ENCODE results near the gene NT5C3B.
A peak's percentile ranks its signal among the peaks of the same experiment; 100 is the strongest.

Gene NT5C3B

GRCh38 chr17:41806685-41807445 is 29.2 kb downstream of the NT5C3B start:
- no peak for DNase-seq

GRCh38 chr17:41803049-41804020 is 32.7 kb downstream of the NT5C3B start:
- no peak for DNase-seq

GRCh38 chr17:41801374-41802271 is 34.4 kb downstream of the NT5C3B start:
- DNase-seq = no peak

GRCh38 chr17:41800601-41801373 is 35.2 kb downstream of the NT5C3B start:
- DNase-seq = no peak

- DNase-seq = no peak
These were observed 36.7 kb downstream of the NT5C3B start for GRCh38 chr17:41799366-41799765.

GRCh38 chr17:41797377-41797776 is 38.7 kb downstream of the NT5C3B start:
- DNase-seq = no peak

GRCh38 chr17:41796121-41796895 is 39.7 kb downstream of the NT5C3B start:
- no peak for DNase-seq

- DNase-seq = no peak
These were observed 41.5 kb downstream of the NT5C3B start for GRCh38 chr17:41794540-41794975.

GRCh38 chr17:41793784-41794539 is 42.1 kb downstream of the NT5C3B start:
- DNase-seq = no peak

- no peak for DNase-seq
These were observed 42.9 kb downstream of the NT5C3B start for GRCh38 chr17:41792845-41793783.

GRCh38 chr17:41787021-41787418 is 49.0 kb downstream of the NT5C3B start:
- no peak for DNase-seq

GRCh38 chr17:41786227-41787020 is 49.6 kb downstream of the NT5C3B start, which contains the start of gene JUP:
JUP (minus strand) TSS chr17:41786711; CDS start chr17:41771854, 14,857 bp downstream.
- DNase-seq = peak; percentile 95

- DNase-seq = no peak
These were observed 50.2 kb downstream of the NT5C3B start for GRCh38 chr17:41785859-41786226.

- DNase-seq = no peak
These were observed 50.8 kb downstream of the NT5C3B start for GRCh38 chr17:41785091-41785858.

- no peak for DNase-seq
These were observed 51.8 kb downstream of the NT5C3B start for GRCh38 chr17:41784207-41784744.

- no peak for DNase-seq
These were observed 53.9 kb downstream of the NT5C3B start for GRCh38 chr17:41782142-41782541.

Measured in cortex of kidney (tissue), 1 donor.